ENCODE results near the gene CDH20.
"Not testable (repeated sequence)": the region's sequence is repeated elsewhere in the genome, so short reads cannot be mapped to it uniquely, and the experiment has no call there.

The CDH20 gene

GRCh38 chr18:61350578-61350977 is 17.3 kb downstream of the CDH20 start:
- no peak for FAIRE-seq

- no peak for FAIRE-seq
Measured at GRCh38 chr18:61352059-61352458, 18.8 kb downstream of the CDH20 start.

GRCh38 chr18:61352611-61353010 is 19.4 kb downstream of the CDH20 start:
- no peak for FAIRE-seq

GRCh38 chr18:61360404-61361383 is 27.5 kb downstream of the CDH20 start:
- FAIRE-seq: no peak

GRCh38 chr18:61362511-61362910 is 29.3 kb downstream of the CDH20 start:
- FAIRE-seq: no peak

GRCh38 chr18:61364953-61365352 is 31.7 kb downstream of the CDH20 start:
- no peak for FAIRE-seq

- FAIRE-seq: no peak
Measured at GRCh38 chr18:61368001-61368400, 34.8 kb downstream of the CDH20 start.

- not testable (repeated sequence) for FAIRE-seq
Measured at GRCh38 chr18:61369671-61370070, 36.4 kb downstream of the CDH20 start.

GRCh38 chr18:61371111-61371510 is 37.9 kb downstream of the CDH20 start:
- peak; percentile 69 for FAIRE-seq

- no peak for FAIRE-seq
Measured at GRCh38 chr18:61379827-61380226, 46.6 kb downstream of the CDH20 start.

- FAIRE-seq: no peak
Measured at GRCh38 chr18:61388010-61388409, 54.8 kb downstream of the CDH20 start.

- no peak for FAIRE-seq
Measured at GRCh38 chr18:61394983-61395382, 61.8 kb downstream of the CDH20 start.

GRCh38 chr18:61397222-61397621 is 64.0 kb downstream of the CDH20 start:
- FAIRE-seq: no peak

- no peak for FAIRE-seq
Measured at GRCh38 chr18:61398961-61399705, 65.9 kb downstream of the CDH20 start.

GRCh38 chr18:61400016-61400635 is 66.9 kb downstream of the CDH20 start:
- FAIRE-seq: no peak

GRCh38 chr18:61400716-61401115 is 67.5 kb downstream of the CDH20 start:
- FAIRE-seq: no peak

GRCh38 chr18:61402726-61403125 is 69.5 kb downstream of the CDH20 start:
- no peak for FAIRE-seq

GRCh38 chr18:61413396-61413795 is 80.2 kb downstream of the CDH20 start:
- no peak for FAIRE-seq

GRCh38 chr18:61414086-61414485 is 80.9 kb downstream of the CDH20 start:
- FAIRE-seq: no peak

GRCh38 chr18:61419763-61420162 is 86.5 kb downstream of the CDH20 start:
- no peak for FAIRE-seq

GRCh38 chr18:61420218-61420885 is 87.1 kb downstream of the CDH20 start:
- no peak for FAIRE-seq

GRCh38 chr18:61426492-61427053 is 93.3 kb downstream of the CDH20 start:
- no peak for FAIRE-seq

GRCh38 chr18:61428266-61428665 is 95.0 kb downstream of the CDH20 start:
- FAIRE-seq: no peak

Data from islet of Langerhans (tissue), 1 donor.